HuH-7.5 (cell line): ENCODE measurements around the gene GLYATL1B.
A peak's percentile ranks its signal among the peaks of the same experiment; 100 is the strongest.
"Not testable (repeated sequence)": the region's sequence is repeated elsewhere in the genome, so short reads cannot be mapped to it uniquely, and the experiment has no call there.

Experiments used
- DNase-seq: peaks from one replicate; pipeline ENCODE4 v3.0.0; 2011; ENCODE audit warnings: low spot score

Gene GLYATL1B

DNA sequence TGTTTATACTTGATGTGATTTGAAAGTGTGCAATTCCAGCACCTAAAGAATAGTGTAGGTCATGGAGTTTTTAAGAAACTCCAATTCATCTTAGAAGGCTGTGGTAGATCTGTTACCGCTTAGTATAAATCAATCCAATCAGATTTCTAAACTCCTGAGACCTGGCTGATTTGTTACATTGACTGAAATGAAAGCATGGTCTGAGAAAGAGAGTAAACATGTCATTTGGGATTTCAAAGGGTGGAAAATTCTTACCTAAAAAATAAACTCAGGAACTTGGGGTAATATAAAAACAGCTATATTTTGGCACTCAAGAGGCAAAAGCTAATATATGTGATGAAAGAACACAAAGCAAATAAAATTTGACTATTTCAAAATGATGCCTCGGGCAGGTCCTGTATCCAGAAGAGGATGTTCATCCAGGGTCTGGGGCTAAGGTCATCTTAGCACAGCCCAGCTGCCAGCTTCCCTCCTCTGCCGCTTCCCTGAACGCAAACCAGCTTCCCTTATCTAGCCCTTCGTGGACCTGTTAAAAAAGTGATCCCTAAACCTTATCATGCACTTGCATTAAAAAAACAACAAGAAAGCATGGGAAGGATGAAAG is 10.0 kb downstream of the GLYATL1B start:
- not testable (repeated sequence) for DNase-seq

DNA sequence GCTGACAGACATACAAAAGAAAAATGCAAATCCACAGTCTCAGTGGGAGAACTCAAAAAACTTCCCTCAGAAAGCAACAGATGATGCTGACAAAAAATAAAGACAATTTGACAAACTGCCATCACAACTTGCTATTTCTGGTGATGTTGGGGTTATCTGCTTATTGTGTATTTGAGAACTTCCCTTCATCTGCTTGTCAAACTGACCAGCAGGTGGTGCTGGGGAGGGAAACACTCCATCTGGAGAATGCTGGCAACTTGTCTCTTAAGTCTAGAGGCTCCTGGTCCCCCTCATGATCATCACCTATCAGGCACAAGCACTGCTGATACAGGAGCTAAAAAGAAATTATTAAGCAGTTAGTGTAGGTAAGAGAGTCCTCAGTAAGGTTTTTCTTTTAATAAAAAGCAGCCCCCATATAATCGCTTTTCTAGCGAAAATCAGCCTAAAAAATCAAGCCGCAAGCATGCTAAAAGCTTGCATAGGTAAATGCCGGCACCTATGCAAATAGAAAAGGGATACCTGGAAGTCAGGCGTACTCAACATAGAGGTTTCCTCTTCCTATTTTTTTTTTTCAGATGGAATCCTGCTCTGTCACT is 11.1 kb downstream of the GLYATL1B start:
- no peak for DNase-seq

DNA sequence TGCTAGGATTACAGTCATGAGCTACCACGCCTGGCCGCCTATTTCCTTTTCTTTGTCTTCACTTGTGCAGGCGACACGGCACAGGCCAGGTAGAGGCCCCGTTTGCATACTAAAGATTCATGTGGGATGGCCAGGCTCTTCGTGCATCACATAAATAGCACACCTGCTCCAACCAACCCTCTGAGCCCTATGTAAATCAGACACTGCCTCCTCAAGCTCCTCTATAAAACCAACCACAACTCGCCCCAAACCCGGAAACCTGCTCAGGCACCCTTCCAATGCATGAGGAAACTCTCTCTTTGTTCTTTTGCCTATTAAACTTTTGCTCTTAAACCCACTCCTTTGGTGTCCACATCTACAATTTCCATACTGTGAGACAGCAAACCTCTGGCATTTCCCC is 11.8 kb downstream of the GLYATL1B start:
- DNase-seq, result not testable (repeated sequence)

DNA sequence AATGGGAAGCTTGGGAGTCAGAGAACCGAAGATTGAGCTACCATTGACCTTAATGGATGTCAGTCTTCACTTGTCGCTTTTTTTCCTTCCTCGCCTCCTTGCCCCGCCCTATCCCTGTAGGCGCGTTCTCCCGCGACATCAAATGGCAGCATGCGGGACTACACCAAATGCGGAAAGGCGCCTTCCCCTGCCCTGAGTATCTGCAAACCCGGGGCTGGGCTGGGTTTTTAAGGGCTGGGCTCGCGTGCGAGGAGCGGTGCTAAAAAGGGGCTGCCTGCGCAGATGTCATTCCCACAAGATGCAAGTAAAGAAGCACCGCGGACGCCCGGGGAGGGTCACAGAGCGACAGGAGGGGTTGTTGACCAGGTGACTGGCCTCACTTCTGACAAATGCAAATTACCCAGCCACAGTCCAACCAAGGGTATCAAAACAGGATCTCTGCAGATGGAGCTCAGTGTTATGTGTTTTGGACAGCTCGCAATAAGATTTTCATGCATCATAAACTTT is 16.2 kb downstream of the GLYATL1B start:
- peak; percentile 19 for DNase-seq

DNA sequence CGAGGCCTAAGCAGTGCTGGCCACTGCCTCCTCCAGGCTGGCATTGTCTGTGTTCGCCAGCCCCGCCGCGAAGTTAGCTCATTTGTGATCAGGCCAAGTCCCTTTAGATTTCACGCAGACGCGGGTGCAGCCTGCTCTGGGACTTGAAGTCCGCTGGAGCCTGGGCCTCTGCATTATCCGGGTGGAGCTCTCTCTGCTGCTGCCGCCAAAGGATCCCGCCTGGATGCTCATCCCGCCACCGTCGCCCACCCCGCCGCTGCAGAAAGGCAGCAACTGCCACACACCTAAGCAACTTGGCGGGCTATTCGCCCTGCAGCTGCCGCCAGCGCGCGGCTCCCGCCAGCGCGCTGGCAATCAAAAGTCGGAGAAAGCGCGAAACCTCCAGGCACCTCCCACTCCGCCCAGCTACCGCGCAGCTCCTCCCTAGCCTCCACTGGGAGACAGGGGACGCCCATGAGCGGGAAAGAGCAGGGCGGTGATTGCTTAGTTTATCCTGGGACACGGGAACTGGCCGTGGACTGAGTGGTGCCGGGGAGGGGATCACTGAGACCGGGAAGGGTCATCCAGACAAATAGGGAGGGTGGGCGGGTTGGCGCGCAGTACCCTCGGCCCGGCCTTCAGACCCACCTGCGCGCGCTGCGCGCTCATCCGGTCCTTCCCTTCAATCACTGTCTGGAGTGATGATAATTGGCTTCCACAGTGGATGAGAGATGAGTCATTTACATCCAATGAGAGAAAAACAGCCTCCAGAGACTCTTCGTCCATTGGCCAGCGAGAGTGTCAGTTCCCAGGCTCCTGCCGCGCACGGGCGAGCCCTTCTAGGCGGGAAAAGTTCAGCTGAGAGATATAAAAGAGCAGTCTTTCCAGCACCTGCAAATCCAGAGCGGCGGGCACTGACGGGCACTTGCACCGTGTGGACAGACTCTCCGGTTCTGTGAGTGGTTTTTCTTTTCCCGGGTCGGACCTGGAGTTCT is 20.5 kb downstream of the GLYATL1B start, which contains the start of gene FAM111B:
Gene FAM111B, plus strand, starts transcription at position 875 of the 974 bp plus-strand sequence. CDS start 2,389 bp downstream, outside the sequence.
- DNase-seq, result peak; percentile 34

DNA sequence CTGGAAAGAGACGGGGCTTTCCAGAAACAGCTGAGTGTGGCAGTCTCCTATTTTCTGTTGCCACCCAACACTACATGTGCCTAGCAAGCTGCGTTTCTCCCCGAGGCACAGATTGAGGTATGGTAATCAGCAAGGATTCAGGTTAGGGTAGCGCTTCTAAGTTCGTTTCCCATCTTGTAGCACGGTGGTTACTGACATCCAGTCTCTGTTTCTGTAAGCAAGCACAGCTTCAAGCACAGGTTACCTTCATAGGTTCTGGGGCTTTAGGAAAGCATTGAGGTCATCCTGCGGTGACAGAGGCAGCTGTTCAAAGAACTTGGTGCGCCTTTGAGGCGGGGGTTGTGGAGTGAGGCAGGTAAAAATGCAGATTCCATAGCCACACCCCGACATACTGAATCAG is 21.6 kb downstream of the GLYATL1B start:
- DNase-seq, result not testable (repeated sequence)

DNA sequence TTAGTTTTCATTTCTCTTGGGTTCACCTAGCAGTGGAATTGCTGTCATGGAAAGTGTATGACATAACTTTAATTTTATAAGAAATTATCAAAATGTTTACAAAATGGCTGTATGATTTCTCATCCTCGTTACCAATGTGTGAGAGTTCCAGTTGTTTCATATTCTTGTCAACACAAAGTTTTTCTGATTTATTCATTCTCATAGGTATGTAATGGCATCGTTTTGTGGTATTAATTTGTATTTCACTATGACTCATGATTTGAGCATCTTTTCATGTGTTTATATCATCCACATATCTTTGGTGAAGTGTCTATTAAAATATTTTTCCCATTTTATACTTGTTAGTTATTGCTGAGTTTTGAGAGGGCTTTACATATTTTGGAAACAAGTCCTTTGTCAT is 26.4 kb downstream of the GLYATL1B start:
- DNase-seq, result no peak

DNA sequence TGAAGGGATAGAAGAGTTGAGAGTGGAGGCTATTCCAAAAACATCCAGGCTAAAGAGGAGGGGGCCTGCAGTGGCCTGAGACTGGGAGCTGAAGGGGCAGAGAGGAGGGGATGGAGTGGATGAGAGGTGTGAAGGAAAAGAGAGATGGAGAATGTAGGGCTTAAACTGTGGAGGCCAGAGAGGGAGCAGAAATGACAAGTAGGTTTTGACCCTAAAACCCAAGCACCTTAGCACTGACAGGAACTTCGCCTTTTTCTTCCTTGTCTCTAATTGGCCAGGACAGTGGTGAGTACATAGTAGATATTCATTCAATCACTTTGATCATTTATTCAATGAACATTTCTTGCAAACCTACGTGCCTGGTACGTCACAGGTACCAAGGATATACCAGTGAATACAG is 28.2 kb downstream of the GLYATL1B start:
- no peak for DNase-seq

DNA sequence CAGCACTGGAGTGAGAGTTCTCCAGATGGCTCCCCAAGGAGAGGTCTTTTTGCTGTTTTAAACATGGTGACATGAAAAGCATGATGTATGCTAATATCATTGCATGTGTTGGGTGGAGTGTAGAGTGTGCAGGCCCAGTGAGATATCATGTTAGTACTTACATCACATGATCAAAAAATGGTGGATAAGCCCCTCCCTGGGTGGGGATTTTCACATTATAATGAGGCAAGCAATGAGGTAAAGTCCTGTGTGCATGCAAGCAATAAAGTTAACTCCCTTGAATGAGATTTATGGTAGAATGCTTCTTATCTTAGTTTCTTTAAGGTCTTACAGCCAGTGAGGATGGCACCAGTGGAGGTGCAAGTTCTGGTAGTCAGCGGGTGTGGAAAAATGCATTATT is 29.4 kb downstream of the GLYATL1B start:
- no peak for DNase-seq

DNA sequence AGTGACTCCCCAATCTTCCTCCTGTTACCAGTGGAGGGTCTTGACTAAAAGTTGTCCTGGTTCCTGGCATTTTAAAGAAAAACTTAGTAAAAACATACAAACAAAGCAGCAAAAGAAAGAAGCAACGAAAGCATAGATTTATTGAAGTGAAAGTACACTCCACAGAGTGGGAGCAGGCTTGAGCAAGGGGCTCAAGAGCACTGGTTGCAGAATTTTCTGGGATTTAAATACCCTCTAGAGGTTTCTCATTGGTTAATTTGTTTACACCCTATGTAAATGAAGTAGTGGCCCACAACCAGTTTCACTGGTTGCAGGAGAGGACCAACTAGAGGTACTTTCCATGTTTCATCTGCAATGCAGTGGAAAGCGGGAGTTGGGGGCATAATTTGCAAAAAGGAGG is 31.7 kb downstream of the GLYATL1B start:
- no peak for DNase-seq

DNA sequence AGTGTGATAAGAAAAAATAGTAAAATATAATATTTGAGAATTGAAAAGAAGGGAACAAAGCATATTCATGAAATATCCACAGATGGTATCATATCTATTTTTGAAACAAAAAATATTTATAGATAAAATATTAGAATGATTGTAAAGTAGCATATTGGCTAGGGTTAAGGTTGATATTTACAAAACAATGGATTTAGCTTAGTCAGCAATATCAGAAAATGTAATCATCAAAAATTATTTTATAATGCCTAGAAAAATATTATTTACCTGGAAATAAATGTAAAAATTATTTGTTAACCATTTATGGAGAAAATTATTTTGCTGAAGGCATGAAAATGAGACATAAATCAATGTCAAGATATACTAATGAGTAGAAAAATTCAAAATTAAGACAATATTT is 33.7 kb downstream of the GLYATL1B start:
- no peak for DNase-seq

DNA sequence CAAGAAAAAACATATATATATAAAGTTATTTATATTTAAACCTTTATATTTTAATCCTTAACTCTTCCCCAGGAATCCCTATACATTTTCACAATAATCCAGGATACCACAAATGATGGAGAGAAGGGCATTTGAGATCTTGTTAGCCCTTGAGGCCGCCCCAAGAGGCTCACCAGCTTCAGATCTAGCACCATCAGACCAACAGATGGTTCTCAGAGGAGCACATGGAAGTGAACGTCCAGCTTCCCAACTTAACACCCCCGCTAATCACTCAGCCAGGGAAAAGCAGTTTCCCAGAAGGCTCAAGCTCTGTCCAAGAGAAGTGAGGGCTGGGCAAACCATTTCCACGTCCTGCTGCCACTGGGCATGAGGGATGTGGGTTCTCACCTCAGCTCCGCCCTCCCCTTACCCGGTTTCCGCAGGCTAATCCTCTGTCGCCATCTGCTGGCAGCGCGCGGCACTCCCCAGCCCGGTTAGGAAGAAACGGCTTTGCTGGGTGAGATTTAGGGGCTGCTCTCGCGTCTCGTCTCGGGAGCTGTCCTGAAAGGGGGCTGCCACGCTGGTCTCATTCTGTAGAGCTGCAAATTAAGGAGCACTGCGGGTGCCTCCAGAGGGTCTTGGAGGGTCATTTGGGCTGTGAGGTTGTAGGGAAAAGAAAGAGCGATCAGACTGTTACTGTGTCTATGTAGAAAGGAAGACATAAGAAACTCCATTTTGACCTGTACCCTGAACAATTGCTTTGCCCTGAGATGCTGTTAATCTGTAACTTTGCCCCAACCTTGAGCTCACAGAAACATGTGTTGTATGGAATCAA is 49.7 kb downstream of the GLYATL1B start:
- peak; percentile 67 for DNase-seq

DNA sequence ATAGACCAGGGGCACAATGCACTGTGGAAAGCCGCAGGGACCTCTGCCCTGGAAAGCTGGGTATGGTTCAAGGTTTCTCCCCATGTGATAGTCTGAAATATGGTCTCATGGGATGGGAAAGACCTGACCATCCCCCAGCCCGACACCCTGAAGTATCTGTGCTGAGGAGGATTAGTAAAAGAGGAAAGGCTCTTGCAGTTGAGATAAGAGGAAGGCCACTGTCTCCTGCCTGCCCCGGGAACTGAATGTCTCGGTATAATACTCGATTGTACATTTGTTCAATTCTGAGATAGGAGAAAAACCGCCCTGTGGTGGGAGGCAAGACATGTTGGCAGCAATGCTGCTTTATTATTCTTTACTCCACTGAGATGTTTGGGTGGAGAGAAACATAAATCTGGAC is 50.4 kb downstream of the GLYATL1B start:
- not testable (repeated sequence) for DNase-seq

DNA sequence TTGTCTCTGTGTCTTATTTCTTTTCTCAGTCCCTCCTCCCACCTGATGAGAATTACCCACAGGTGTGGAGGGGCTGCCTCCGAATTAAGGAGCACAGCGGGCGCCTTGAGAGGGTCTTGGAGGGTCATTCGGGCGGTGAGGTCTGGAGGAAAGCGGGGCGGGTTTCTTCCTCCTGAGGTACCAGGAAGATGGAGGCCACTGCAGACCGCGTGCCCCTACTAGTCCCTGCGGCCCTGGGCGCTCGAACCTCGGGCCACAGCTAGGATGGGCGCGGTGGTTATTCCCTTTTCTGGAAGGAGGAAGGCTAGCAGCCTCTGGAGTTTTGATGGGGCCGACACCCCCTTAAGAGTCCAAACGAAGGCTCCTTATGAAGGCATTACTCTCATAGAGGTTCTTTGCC is 51.1 kb downstream of the GLYATL1B start:
- no peak for DNase-seq

DNA sequence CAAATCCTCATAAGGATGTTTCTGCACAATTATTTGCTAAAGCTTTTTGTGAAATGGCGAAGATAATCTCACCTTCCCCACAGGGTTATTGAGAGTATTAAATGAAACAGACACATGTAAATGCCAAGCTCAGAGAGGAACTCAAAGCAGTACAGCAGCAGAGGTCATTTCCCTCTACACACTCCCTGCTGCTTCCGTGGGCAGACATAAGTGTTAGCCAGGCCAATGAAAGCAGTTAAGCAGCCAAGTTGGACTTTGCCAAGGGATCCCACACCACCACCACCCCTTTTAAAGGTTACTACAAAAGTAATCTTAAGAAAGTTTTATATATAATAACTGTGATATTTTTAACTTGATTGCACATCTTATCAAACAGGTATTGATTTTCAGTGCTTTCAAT is 52.5 kb downstream of the GLYATL1B start:
- no peak for DNase-seq

DNA sequence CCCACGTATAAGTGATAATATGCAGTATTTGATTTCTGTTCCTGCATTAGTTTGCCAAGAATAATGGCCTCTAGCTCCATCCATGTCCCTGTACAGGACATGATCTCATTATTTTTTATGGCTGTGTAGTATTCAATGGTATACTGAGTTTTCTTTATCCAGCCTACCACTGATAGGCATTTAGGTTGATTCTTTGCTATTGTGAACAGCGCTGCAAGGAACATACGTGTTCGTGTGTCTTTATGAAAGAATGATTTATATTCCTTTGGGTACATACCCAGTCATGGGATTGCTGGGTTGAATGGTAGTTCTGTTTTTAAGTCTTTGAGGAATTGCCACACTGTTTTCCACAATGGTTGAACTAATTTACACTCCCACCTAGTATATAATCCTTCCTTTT is 55.1 kb downstream of the GLYATL1B start:
- DNase-seq, result no peak

DNA sequence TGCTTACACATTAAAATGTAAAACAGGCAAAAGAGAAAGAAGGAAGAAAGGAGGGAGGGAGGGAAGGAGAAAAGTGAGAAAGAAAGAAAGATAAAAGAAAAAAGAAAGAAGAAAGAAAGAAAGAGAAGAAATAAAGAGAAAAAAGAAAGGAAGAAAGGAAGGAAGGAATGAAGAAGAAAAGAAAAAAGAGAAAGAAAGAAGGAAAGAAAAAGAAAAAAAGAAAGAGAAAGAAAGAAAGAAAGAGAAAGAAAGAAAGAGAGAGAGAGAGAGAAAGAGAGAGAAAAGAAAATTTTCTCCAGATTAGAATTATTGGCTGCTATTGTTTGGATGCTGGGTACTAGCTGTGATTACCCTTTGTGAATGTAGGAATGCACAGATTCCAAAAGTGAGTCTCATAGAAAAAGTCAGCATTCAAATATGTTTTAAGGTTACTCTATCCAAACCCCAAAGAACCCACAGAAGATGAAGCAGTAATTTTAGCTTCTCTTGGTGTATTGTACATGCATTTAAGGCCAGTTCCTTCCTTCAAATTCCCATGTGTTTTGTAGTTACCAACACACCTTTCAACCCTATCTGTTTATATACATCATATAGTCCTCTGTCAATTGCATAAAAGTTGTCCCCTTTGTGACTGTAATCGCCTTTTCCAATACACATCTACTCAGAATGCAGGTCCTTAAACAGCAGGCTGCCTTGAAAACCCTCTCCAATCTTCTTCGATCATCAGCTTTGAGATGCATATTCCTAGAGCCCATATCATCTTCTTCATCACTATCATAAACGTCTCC is 55.8 kb downstream of the GLYATL1B start:
- no peak for DNase-seq

DNA sequence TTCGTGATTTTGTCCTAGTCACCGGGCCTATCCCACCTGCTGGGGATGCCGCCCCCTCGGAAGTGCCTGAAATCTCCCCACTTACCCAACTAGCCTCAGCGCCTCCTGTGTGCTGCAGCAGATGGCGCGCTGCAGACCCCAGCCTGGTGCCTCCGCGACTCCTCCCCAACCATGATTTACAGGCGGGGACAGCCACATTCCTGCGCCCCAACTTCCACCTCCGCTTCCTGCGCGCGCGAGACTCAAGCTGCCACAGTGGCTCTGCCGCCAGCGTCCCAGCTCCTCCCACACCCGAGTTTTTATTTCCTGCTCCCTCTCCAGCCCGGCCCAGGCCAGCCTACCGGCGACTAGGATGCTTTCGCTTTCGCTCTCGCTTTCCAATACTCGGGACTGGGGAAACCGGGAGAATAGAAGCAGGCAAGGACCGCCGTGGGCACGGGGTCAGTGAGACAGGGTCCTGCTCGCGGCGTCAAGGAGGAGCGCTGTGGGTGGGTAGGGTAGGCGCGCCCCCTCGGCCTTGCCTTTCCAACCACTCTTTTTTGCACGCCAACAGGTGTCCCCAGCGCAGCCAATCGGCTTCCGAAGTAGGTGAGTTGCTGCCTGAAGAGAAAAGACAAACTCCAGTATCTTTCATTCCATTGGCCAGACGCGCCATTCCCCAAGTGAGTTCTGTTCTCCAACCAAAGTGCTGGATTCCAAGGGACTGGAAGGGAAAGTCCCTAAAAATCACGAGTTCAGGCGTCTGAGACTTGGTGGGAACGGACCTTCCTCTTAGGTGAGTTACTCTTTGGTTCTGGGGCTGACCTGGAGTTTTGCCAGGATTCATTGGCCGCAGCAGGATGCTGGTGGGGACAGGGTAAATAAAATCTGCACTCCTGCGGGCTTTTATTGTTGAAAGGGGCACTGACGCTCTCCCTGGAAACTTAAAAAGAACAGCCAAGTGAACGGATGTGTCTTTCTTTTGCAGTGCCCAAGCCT is 56.7 kb downstream of the GLYATL1B start, which contains the start of gene FAM111A:
Gene FAM111A, plus strand, starts transcription at position 327 of the 978 bp plus-strand sequence. CDS start 6,017 bp downstream, outside the sequence.
- DNase-seq, result peak; percentile 79

DNA sequence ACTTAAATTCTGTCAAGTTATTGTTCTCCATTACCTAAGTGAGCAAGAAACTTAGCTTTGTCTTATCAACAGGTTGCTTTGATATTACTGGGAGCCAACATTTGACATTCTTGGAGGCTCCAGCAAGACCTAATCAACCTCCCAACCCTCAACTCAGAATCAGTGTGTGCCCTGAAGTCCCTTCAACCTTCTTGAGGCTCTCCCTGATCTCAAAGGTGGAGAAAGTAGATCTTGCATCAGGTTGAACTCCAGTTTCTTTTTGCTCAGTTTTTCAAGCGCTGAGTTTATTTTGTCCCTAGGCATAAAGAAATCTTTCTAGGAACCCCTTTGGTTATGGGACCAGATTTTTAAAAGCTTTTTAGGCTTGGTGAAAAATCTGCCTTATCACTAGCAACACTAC is 58.0 kb downstream of the GLYATL1B start:
- no peak for DNase-seq
